ENCODE measurements around the gene DYNC1I2.

DYNC1I2 gene

DNA sequence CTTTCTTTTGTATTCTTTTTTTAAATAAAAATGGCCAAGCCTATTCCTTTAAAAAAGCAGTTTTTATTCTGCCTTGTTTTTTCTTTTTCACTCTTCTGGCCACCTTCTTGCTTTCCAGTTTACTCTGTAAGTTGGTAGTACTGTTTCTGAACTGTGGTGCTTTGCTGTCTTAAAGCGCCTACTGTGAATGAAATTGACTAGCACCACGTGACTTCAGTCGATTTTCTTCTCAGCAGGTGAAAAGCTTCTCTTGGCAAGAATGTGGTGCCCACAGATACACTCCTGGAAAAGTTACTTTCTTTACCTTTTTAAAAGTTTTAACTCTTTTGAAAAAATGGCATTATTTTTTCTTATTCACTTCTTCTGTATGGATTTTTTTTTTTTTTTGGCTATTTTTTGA lies 32.4 kb downstream of the DYNC1I2 start:
- DNase-seq (ENCODE audit: insufficient read length) (no peak), FAIRE-seq (no peak)
- TF ChIP-seq POLR2A (IDR thresholded peaks at IDR 0.05; ENCODE audit: low read depth, low read length) (no peak), POLR2AphosphoS5 (IDR thresholded peaks at IDR 0.05; ENCODE audit: low read depth, low read length) (no peak), TAF1 (IDR thresholded peaks at IDR 0.05; ENCODE audit: borderline replicate concordance, low read depth, low read length) (no peak)

DNA sequence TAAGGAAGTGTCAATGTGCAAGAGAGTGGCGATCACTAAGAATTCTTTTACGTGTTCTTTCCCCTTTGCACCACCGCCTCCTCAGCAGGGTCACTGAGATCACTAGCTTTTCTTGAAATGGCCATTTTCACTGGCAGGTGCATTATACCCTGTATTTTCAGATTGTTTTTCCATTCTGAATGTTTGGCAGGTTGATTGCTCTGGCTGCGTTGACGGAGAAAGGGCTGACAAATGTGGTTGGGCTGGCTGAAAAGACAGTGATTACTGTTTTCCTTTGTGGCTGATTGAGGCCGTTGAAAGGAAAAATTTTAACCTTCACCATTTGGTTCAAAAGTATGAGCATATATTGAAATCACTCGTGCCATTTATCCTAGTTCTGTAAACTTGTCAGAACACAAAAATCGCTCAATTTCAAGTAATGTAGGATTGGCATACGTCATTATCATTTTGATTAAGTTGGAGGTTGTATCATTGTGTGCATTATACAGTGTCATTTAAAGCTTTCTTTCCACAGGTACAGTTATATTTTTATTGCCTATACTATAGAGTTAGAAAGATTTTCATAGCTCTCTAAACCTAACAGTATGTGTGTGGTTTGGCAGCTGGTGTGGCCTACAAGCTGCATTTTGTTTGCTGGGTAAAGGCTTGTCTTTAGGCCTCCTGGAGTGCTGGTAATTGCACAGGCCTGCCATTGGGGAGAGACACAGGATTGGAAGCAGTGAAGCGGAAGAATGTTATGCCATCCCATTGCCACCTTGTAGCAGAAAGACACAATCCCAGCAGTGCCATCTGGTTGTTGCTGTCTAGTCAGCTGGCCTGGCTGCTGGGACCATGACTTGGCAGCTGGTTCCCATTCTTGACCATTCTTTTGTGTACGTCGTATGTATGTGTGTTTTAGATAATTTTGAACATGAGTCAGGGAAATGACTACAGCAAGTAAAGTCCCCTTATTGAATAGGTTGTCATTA lies 36.7 kb downstream of the DYNC1I2 start:
- DNase-seq (ENCODE audit: insufficient read length): no peak

DNA sequence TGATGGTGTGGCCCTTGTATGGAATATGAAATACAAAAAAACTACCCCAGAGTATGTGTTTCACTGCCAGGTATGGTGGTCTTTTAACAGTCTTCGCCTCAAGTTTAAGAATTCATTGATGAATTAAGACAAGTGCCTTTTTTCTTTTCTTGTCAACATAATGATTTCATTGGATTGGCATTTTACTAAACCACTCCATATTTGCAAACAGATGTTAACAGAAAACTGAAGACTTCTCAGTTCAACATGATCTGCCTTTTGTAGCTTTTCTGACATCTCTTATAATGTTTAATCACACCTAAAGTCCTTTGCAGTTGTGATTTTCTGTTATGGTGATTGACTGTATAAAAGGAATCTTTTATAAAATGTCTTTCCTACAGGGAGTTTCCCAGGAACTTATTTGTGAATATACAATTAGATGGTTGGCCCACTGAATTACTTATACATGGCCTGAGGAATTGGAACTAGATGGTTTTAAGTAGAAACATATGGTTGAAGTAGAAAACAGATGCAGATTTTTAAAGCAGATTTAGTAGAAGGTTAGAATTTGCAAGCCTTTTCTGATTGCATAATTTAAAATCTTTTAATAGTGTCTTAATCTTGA lies 39.7 kb downstream of the DYNC1I2 start:
- FAIRE-seq: peak; percentile 42
- no peak for TF ChIP-seq TAF1 (IDR thresholded peaks at IDR 0.05; ENCODE audit: borderline replicate concordance, low read depth, low read length)
- no peak for TF ChIP-seq POLR2AphosphoS5 (IDR thresholded peaks at IDR 0.05; ENCODE audit: low read depth, low read length)
- no peak for TF ChIP-seq POLR2A (IDR thresholded peaks at IDR 0.05; ENCODE audit: low read depth, low read length)

More for the DNA sequence above, 36.7 kb downstream of the DYNC1I2 start:
- TF ChIP-seq POLR2AphosphoS5 (IDR thresholded peaks at IDR 0.05; ENCODE audit: low read depth, low read length) (no peak), POLR2A (IDR thresholded peaks at IDR 0.05; ENCODE audit: low read depth, low read length) (no peak), TAF1 (IDR thresholded peaks at IDR 0.05; ENCODE audit: borderline replicate concordance, low read depth, low read length) (no peak)
- FAIRE-seq: peak; percentile 21

DNA sequence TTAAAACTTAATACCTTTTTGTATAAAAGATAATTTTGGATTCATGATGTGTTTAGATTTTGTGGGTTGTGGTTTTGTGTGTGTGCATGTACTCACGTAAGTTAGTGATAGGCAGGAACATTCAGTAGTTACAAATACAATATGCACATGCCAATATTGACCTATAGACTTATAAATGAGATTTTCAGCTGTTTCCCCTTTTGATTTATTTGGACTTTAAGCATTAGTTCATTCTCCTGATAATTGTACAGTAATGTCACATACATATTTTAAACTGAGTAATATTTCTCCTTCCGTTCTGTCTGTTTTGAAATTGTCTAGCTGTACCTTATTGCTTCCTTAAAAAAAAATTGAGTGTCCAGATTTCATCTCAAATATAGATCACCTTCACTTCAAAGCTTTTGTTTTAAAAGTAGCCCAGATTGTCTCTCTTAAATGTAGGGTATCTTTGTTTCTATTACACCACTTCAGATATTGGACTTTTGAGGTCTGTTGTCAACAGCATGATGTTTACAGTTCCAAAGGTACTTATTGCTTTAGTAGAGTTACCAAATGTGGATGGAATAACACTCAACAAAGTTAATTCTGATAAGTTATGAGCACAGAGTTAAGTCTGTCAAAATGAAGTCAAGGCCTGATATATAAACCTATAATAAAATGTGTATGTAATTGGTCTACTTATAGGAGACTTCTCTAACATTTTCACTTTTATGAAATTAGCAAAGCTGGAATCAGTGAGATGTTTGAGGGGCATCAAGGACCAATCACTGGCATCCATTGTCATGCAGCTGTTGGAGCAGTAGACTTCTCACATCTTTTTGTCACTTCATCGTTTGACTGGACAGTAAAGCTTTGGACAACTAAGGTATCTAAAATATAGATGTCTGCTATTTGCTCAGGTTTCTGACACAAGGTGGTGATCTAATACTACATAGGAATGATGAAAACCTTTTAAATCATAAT lies 42.0 kb downstream of the DYNC1I2 start:
- FAIRE-seq (peak; percentile 42), DNase-seq (ENCODE audit: insufficient read length) (no peak)
- no peak for TF ChIP-seq POLR2AphosphoS5 (IDR thresholded peaks at IDR 0.05; ENCODE audit: low read depth, low read length)
- no peak for TF ChIP-seq POLR2A (IDR thresholded peaks at IDR 0.05; ENCODE audit: low read depth, low read length)
- no peak for TF ChIP-seq TAF1 (IDR thresholded peaks at IDR 0.05; ENCODE audit: borderline replicate concordance, low read depth, low read length)

More for the DNA sequence above, 39.7 kb downstream of the DYNC1I2 start:
- no peak for DNase-seq (ENCODE audit: insufficient read length)

DNA sequence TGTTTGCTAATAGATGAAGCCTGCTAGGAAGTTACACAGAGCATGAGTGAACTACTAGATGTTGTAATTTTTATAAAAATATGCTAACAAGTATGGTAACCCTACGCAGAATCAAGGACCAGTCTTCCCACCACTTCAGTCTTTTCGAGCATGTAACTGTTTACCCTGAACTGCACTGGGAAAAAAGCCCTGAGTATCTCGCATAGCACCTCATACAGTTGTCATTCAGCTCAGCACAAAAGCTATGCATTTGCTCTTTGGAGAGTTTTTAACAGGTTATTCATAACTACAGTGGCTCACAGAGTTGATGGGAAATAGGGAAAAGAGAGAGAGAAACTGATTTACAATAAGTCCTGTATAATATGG lies 42.7 kb downstream of the DYNC1I2 start:
- DNase-seq (ENCODE audit: insufficient read length) (no peak), FAIRE-seq (no peak)
- TF ChIP-seq TAF1 (IDR thresholded peaks at IDR 0.05; ENCODE audit: borderline replicate concordance, low read depth, low read length) (no peak), POLR2AphosphoS5 (IDR thresholded peaks at IDR 0.05; ENCODE audit: low read depth, low read length) (no peak), POLR2A (IDR thresholded peaks at IDR 0.05; ENCODE audit: low read depth, low read length) (no peak)

DNA sequence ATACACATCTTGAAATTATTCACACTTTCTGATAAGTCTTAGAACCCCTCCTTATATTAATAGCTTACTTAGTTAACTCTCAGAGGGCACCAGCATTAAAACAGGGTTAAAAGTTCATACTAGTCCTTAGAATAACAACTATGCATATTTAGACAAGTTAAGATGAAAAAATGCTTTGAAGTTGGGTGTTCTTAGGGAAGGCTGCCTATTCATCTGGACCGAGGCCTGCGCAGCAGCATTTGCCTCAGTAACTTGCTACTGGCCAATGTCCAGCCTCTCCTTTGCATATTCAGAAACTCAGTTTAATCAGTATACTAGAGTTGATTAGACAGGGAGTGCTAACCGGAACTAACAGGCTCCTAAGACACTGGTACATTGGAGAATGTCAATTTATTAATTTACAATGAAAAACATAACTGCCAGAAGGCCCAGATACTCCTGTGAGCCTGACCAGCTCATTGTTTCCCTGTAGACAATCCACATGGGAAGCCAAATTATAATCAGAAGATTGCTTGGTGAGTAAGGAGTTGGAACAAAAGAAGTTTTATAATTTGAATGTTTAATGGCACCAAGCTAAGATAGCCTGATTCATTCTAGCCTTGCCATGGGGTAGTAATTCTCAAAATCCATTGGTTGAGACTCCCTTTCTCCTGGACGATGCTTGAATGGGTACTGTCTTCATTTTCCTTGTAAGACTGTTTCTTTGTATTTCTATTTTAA lies 48.9 kb downstream of the DYNC1I2 start:
- DNase-seq (ENCODE audit: insufficient read length): no peak
- FAIRE-seq: no peak
- no peak for TF ChIP-seq POLR2AphosphoS5 (IDR thresholded peaks at IDR 0.05; ENCODE audit: low read depth, low read length)
- no peak for TF ChIP-seq TAF1 (IDR thresholded peaks at IDR 0.05; ENCODE audit: borderline replicate concordance, low read depth, low read length)
- TF ChIP-seq POLR2A (IDR thresholded peaks at IDR 0.05; ENCODE audit: low read depth, low read length): no peak

DNA sequence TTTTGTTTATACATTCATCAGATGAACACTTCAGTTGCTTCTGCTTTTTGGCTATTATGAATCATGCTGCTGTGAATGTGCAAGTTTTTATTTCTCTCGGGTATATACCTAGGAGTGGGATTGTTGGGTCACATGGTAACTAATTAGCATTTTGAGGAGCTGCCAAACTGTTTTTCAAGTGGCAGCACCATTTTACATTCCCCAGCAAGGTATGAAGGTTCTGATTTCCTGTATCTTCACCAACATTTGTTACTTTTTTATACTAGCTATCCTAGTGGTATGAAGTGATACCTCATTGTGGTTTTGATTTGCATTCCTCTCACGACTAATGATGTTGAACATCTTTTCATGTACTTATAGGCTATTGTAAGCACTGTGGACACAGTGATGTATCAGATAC lies 53.9 kb downstream of the DYNC1I2 start:
- no peak for TF ChIP-seq TAF1 (IDR thresholded peaks at IDR 0.05; ENCODE audit: borderline replicate concordance, low read depth, low read length)
- TF ChIP-seq POLR2AphosphoS5 (IDR thresholded peaks at IDR 0.05; ENCODE audit: low read depth, low read length): no peak
- TF ChIP-seq POLR2A (IDR thresholded peaks at IDR 0.05; ENCODE audit: low read depth, low read length): no peak
- no peak for DNase-seq (ENCODE audit: insufficient read length)
- peak; percentile 90 for FAIRE-seq

DNA sequence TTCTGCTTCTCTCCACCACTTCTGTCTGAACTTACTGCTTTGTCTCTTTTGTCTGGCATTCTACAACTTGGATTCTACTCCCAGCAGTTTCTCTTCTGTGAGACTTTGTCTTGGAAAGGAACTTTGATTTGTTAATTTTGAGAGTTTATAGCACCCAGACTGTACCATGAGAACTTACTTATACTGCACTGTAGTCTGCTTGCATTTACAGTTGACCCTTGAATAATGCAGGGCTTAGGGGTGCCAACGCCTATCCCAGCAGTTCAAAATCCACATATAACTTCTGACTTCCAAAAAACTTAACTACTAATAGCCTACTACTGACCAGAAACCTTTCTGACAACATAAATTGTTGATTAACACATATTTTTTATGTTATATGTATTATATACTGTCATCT lies 55.5 kb downstream of the DYNC1I2 start:
- no peak for DNase-seq (ENCODE audit: insufficient read length)
- FAIRE-seq: no peak
- no peak for TF ChIP-seq POLR2AphosphoS5 (IDR thresholded peaks at IDR 0.05; ENCODE audit: low read depth, low read length)
- no peak for TF ChIP-seq POLR2A (IDR thresholded peaks at IDR 0.05; ENCODE audit: low read depth, low read length)
- TF ChIP-seq TAF1 (IDR thresholded peaks at IDR 0.05; ENCODE audit: borderline replicate concordance, low read depth, low read length): no peak

DNA sequence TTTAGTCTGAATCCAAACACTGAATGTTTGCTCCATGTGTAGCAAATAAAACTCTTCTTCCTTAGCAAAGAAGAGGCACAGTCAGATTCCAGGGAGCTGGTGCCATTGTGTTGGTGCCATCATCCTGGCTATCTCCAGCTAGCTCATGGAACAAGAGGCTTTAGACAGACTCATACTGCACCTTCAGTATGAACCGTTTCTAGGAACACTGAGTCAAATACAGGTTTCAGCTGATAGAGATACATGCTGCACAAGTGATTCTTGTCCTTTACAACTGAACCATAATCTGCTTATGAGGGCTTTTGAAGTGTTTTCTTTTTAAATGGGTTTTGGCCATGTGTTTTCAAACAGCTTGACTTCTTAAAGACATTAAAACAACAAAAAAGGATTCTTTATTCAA lies 57.9 kb downstream of the DYNC1I2 start:
- TF ChIP-seq TAF1 (IDR thresholded peaks at IDR 0.05; ENCODE audit: borderline replicate concordance, low read depth, low read length) (no peak), POLR2AphosphoS5 (IDR thresholded peaks at IDR 0.05; ENCODE audit: low read depth, low read length) (no peak), POLR2A (IDR thresholded peaks at IDR 0.05; ENCODE audit: low read depth, low read length) (no peak)
- DNase-seq (ENCODE audit: insufficient read length) (no peak), FAIRE-seq (no peak)

DNA sequence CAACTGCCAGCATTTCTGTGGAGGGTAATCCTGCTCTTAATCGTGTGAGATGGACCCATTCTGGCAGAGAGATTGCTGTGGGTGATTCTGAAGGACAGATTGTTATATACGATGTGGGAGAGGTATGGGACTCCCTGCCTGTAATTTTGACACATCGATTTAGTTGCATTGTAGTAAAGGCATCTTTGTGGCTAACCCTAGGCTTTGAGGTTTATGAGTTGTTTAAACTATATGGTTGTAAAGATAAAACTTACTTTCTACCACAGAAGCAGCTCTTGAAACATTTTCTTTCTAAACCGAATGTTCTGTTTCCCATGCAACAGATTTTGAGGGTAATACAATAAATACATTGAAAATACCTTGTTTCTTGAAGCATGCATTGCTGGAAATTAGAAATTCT lies 58.5 kb downstream of the DYNC1I2 start:
- FAIRE-seq (no peak), DNase-seq (ENCODE audit: insufficient read length) (no peak)
- no peak for TF ChIP-seq POLR2AphosphoS5 (IDR thresholded peaks at IDR 0.05; ENCODE audit: low read depth, low read length)
- no peak for TF ChIP-seq POLR2A (IDR thresholded peaks at IDR 0.05; ENCODE audit: low read depth, low read length)
- no peak for TF ChIP-seq TAF1 (IDR thresholded peaks at IDR 0.05; ENCODE audit: borderline replicate concordance, low read depth, low read length)
